ENCODE results near the gene AUTS2.

AUTS2 gene

GRCh38 chr7:70132852-70133690 lies 534.8 kb downstream of the AUTS2 start:
- TF ChIP-seq CTCF (IDR thresholded peaks at IDR 0.05; ENCODE audit: unreplicated experiment in 3 of 3) = no peak
- no peaks in the 10 kb centered on the region for H3K9me3 Mint-ChIP-seq

GRCh38 chr7:70134029-70134770 lies 535.9 kb downstream of the AUTS2 start:
- H3K27me3 Mint-ChIP-seq (ENCODE audit: low read depth) = peaks cover 12% of the 10 kb centered on the region
- H3K9me3 Mint-ChIP-seq = no peaks in the 10 kb centered on the region
- no peak overlapping the region for H3K27ac Mint-ChIP-seq
- H3K4me1 Mint-ChIP-seq = peaks cover 31% of the 10 kb centered on the region
- no peak for TF ChIP-seq CTCF (IDR thresholded peaks at IDR 0.05; ENCODE audit: unreplicated experiment in 3 of 3)
- peaks cover 5% of the 10 kb centered on the region for H3K36me3 Mint-ChIP-seq (ENCODE audit: low read depth)
- H3K4me3 Mint-ChIP-seq = no peak overlapping the region

More at GRCh38 chr7:70132852-70133690, 534.8 kb downstream of the AUTS2 start:
- Mint-ChIP-seq H3K4me1 (peaks cover 31% of the 10 kb centered on the region), H3K36me3 (ENCODE audit: low read depth) (peaks cover 7% of the 10 kb centered on the region), H3K4me3 (no peak overlapping the region), H3K27me3 (ENCODE audit: low read depth) (peaks cover 4% of the 10 kb centered on the region), H3K27ac (peak overlapping the region in 1 of 3 experiments; percentile 52)

- Mint-ChIP-seq H3K9me3 (no peaks in the 10 kb centered on the region), H3K27ac (no peak overlapping the region), H3K36me3 (ENCODE audit: low read depth) (no peaks in the 10 kb centered on the region), H3K27me3 (ENCODE audit: low read depth) (peaks cover 12% of the 10 kb centered on the region), H3K4me1 (peaks cover 31% of the 10 kb centered on the region), H3K4me3 (no peak overlapping the region)
- no peak for TF ChIP-seq CTCF (IDR thresholded peaks at IDR 0.05; ENCODE audit: unreplicated experiment in 3 of 3)
Measured at GRCh38 chr7:70135656-70136055, 537.4 kb downstream of the AUTS2 start.

GRCh38 chr7:70137126-70137525 lies 538.9 kb downstream of the AUTS2 start:
- no peak overlapping the region for H3K4me3 Mint-ChIP-seq
- no peak for TF ChIP-seq CTCF (IDR thresholded peaks at IDR 0.05; ENCODE audit: unreplicated experiment in 3 of 3)
- H3K27ac Mint-ChIP-seq = no peak overlapping the region
- H3K4me1 Mint-ChIP-seq = peaks cover 24% of the 10 kb centered on the region
- no peaks in the 10 kb centered on the region for H3K9me3 Mint-ChIP-seq
- peaks cover 12% of the 10 kb centered on the region for H3K27me3 Mint-ChIP-seq (ENCODE audit: low read depth)
- no peaks in the 10 kb centered on the region for H3K36me3 Mint-ChIP-seq (ENCODE audit: low read depth)

GRCh38 chr7:70142247-70142932 lies 544.1 kb downstream of the AUTS2 start:
- Mint-ChIP-seq H3K9me3 (no peaks in the 10 kb centered on the region), H3K4me1 (peaks cover 24% of the 10 kb centered on the region), H3K4me3 (no peak overlapping the region), H3K27ac (no peak overlapping the region), H3K36me3 (ENCODE audit: low read depth) (no peaks in the 10 kb centered on the region), H3K27me3 (ENCODE audit: low read depth) (peaks cover 12% of the 10 kb centered on the region)
- no peak for TF ChIP-seq CTCF (IDR thresholded peaks at IDR 0.05; ENCODE audit: unreplicated experiment in 3 of 3)
